ENCODE data around the gene TDRD9. TPM values are rescaled to one million over a fixed set of nuclear protein-coding genes. Genes with fewer than 3 reads are reported as not detected.

The TDRD9 gene
- total and polyA plus RNA-seq, 2 experiments from 2014 or later, result not detected

- peak overlapping the region; percentile 89 for H3K4me2 ChIP-seq (ENCODE audit: unreplicated experiment)
- H3K79me2 ChIP-seq (ENCODE audit: insufficient read depth), result no peaks in the 10 kb centered on the region
- no peaks in the 10 kb centered on the region for H3K36me3 ChIP-seq (ENCODE audit: low read depth)
- H2AFZ ChIP-seq, result peak overlapping the region; percentile 55
- H3K27me3 ChIP-seq (replicated peaks; ENCODE audit: insufficient read depth), result no peaks in the 10 kb centered on the region
- H3K4me3 ChIP-seq, result peak overlapping the region; percentile 63
- H3K9me3 ChIP-seq (ENCODE audit: low read depth), result no peaks in the 10 kb centered on the region
- H3K9me2 ChIP-seq (ENCODE audit: insufficient read depth), result no peaks in the 10 kb centered on the region
- H3F3A ChIP-seq (ENCODE audit: insufficient read depth), result peaks cover 9% of the 10 kb centered on the region; the same call in 1 of the 2 replicates
- no peaks in the 10 kb centered on the region for H4K20me1 ChIP-seq (ENCODE audit: insufficient read depth)
- DNase-seq, result peak; percentile 78
- 21% methylated on average over 23 of the region's 23 CpGs for WGBS, 2 experiments (ENCODE audit: low coverage in 1 of 2, low lambda C conversion rate in 2 of 2, missing lambda C conversion rate in 2 of 2)
- no peak overlapping the region for H3K9ac ChIP-seq
- TF ChIP-seq EZH2 (IDR thresholded peaks at IDR 0.05; ENCODE audit: insufficient read depth, poor library complexity, severe bottlenecking), result no peak
- TF ChIP-seq EZH2phosphoT487 (IDR thresholded peaks at IDR 0.05; ENCODE audit: insufficient read depth, low read depth), result no peak
- peaks cover 12% of the 10 kb centered on the region; the same call in 1 of the 2 replicates for H3K4me1 ChIP-seq (ENCODE audit: insufficient read depth)
- in situ Hi-C loops (cut with MboI), result no loop called here
- peak overlapping the region; percentile 11; the same call in 1 of the 2 replicates for H3K27ac ChIP-seq
Measured at GRCh38 chr14:103880348-103881267, 47.6 kb upstream of the TDRD9 start.

GRCh38 chr14:103881268-103882201, 46.7 kb upstream of the TDRD9 start:
- in situ Hi-C loops (cut with MboI), result no loop called here
- Histone ChIP-seq H3K4me2 (ENCODE audit: unreplicated experiment) (no peak overlapping the region), H3K9me2 (ENCODE audit: insufficient read depth) (no peaks in the 10 kb centered on the region), H3K4me1 (ENCODE audit: insufficient read depth) (peaks cover 12% of the 10 kb centered on the region; the same call in 1 of the 2 replicates), H3K4me3 (no peak overlapping the region), H3K27ac (no peak overlapping the region), H3K9me3 (ENCODE audit: low read depth) (no peaks in the 10 kb centered on the region), H3K27me3 (replicated peaks; ENCODE audit: insufficient read depth) (no peaks in the 10 kb centered on the region), H2AFZ (no peak overlapping the region), H3K79me2 (ENCODE audit: insufficient read depth) (no peaks in the 10 kb centered on the region), H3K9ac (no peak overlapping the region), H4K20me1 (ENCODE audit: insufficient read depth) (no peaks in the 10 kb centered on the region), H3K36me3 (ENCODE audit: low read depth) (no peaks in the 10 kb centered on the region), H3F3A (ENCODE audit: insufficient read depth) (peaks cover 9% of the 10 kb centered on the region; the same call in 1 of the 2 replicates)
- TF ChIP-seq EZH2 (IDR thresholded peaks at IDR 0.05; ENCODE audit: insufficient read depth, poor library complexity, severe bottlenecking) (no peak), EZH2phosphoT487 (IDR thresholded peaks at IDR 0.05; ENCODE audit: insufficient read depth, low read depth) (no peak)
- 66 to 69% methylated on average over 26 to 29 of the region's 31 CpGs for WGBS, 2 experiments (ENCODE audit: low coverage in 1 of 2, low lambda C conversion rate in 2 of 2, missing lambda C conversion rate in 2 of 2)
- no peak for DNase-seq

GRCh38 chr14:103882503-103883262, 45.6 kb upstream of the TDRD9 start:
- no peak overlapping the region for H2AFZ ChIP-seq
- WGBS, 2 experiments (ENCODE audit: low coverage in 1 of 2, low lambda C conversion rate in 2 of 2, missing lambda C conversion rate in 2 of 2), result 69 to 71% methylated on average over 17 to 20 of the region's 20 CpGs
- H3K4me1 ChIP-seq (ENCODE audit: insufficient read depth), result peaks cover 12% of the 10 kb centered on the region; the same call in 1 of the 2 replicates
- H3K4me3 ChIP-seq, result no peak overlapping the region
- no peak overlapping the region for H3K9ac ChIP-seq
- H3K79me2 ChIP-seq (ENCODE audit: insufficient read depth), result no peaks in the 10 kb centered on the region
- no peak for TF ChIP-seq EZH2phosphoT487 (IDR thresholded peaks at IDR 0.05; ENCODE audit: insufficient read depth, low read depth)
- no peak for TF ChIP-seq EZH2 (IDR thresholded peaks at IDR 0.05; ENCODE audit: insufficient read depth, poor library complexity, severe bottlenecking)
- no peaks in the 10 kb centered on the region for H3K9me3 ChIP-seq (ENCODE audit: low read depth)
- peaks cover 9% of the 10 kb centered on the region; the same call in 1 of the 2 replicates for H3F3A ChIP-seq (ENCODE audit: insufficient read depth)
- no peaks in the 10 kb centered on the region for H4K20me1 ChIP-seq (ENCODE audit: insufficient read depth)
- no peaks in the 10 kb centered on the region for H3K27me3 ChIP-seq (replicated peaks; ENCODE audit: insufficient read depth)
- no peak for DNase-seq
- in situ Hi-C loops (cut with MboI), result no loop called here
- H3K36me3 ChIP-seq (ENCODE audit: low read depth), result no peaks in the 10 kb centered on the region
- H3K27ac ChIP-seq, result no peak overlapping the region
- no peaks in the 10 kb centered on the region for H3K9me2 ChIP-seq (ENCODE audit: insufficient read depth)
- no peak overlapping the region for H3K4me2 ChIP-seq (ENCODE audit: unreplicated experiment)

GRCh38 chr14:103883263-103883523, 45.1 kb upstream of the TDRD9 start:
- no peak for TF ChIP-seq EZH2 (IDR thresholded peaks at IDR 0.05; ENCODE audit: insufficient read depth, poor library complexity, severe bottlenecking)
- TF ChIP-seq EZH2phosphoT487 (IDR thresholded peaks at IDR 0.05; ENCODE audit: insufficient read depth, low read depth), result no peak
- H3K9me3 ChIP-seq (ENCODE audit: low read depth), result no peaks in the 10 kb centered on the region
- H3K9me2 ChIP-seq (ENCODE audit: insufficient read depth), result no peaks in the 10 kb centered on the region
- H3K36me3 ChIP-seq (ENCODE audit: low read depth), result no peaks in the 10 kb centered on the region
- H3K4me1 ChIP-seq (ENCODE audit: insufficient read depth), result peaks cover 12% of the 10 kb centered on the region; the same call in 1 of the 2 replicates
- no peak overlapping the region for H3K9ac ChIP-seq
- no peak overlapping the region for H2AFZ ChIP-seq
- no peaks in the 10 kb centered on the region for H3K27me3 ChIP-seq (replicated peaks; ENCODE audit: insufficient read depth)
- no peak for DNase-seq
- 72 to 80% methylated on average over 3 of the region's 3 CpGs for WGBS, 2 experiments (ENCODE audit: low coverage in 1 of 2, low lambda C conversion rate in 2 of 2, missing lambda C conversion rate in 2 of 2)
- H3K79me2 ChIP-seq (ENCODE audit: insufficient read depth), result no peaks in the 10 kb centered on the region
- no peak overlapping the region for H3K4me2 ChIP-seq (ENCODE audit: unreplicated experiment)
- no peak overlapping the region for H3K4me3 ChIP-seq
- no peak overlapping the region for H3K27ac ChIP-seq
- H3F3A ChIP-seq (ENCODE audit: insufficient read depth), result peaks cover 9% of the 10 kb centered on the region; the same call in 1 of the 2 replicates
- in situ Hi-C loops (cut with MboI), result no loop called here
- no peaks in the 10 kb centered on the region for H4K20me1 ChIP-seq (ENCODE audit: insufficient read depth)
